Glomerular endothelial cell (primary cell): ENCODE measurements around the gene TLCD2. TPM values are rescaled to one million over a fixed set of nuclear protein-coding genes. Genes with fewer than 3 reads are reported as not detected.
"Not testable (repeated sequence)": the region's sequence is repeated elsewhere in the genome, so short reads cannot be mapped to it uniquely, and the experiment has no call there.

Experiments used
- DNase-seq: peaks from one replicate; pipeline ENCODE4 v3.0.0-alpha.2; 2011; ENCODE audit warnings: low read depth, low spot score; ENCODE audit errors: extremely low read depth
- total RNA-seq: library from RNA; depleted of rRNA; stranded (reverse); fragments of >200 nt; gene quantifications from 2 replicates; pipeline ENCODE4 v1.2.3, GENCODE V29; 2015

The TLCD2 gene
- 0.78 and 1.4 TPM in 2 replicates for total RNA-seq

GRCh38 chr17:1709971-1710806 lies at the start of gene TLCD2:
Gene TLCD2 (minus strand): TSS chr17:1710377. CDS start chr17:1710242, 135 bp downstream.
- no peak for DNase-seq

- DNase-seq, result no peak
These were observed 49.4 kb upstream of the TLCD2 start for GRCh38 chr17:1759529-1759928.

- no peak for DNase-seq
These were observed 48.6 kb upstream of the TLCD2 start for GRCh38 chr17:1758807-1759206.

GRCh38 chr17:1755827-1756262 lies 45.7 kb upstream of the TLCD2 start:
- no peak for DNase-seq

- no peak for DNase-seq
These were observed 45.2 kb upstream of the TLCD2 start for GRCh38 chr17:1755252-1755826.

- DNase-seq, result no peak
These were observed 44.4 kb upstream of the TLCD2 start for GRCh38 chr17:1754430-1755112.

- DNase-seq, result no peak
These were observed 43.7 kb upstream of the TLCD2 start for GRCh38 chr17:1753767-1754429.

- no peak for DNase-seq
These were observed 42.5 kb upstream of the TLCD2 start for GRCh38 chr17:1752425-1753262.

GRCh38 chr17:1750628-1751027 lies 40.5 kb upstream of the TLCD2 start:
- no peak for DNase-seq

- no peak for DNase-seq
These were observed 36.9 kb upstream of the TLCD2 start for GRCh38 chr17:1746975-1747543.

- DNase-seq, result no peak
These were observed 35.4 kb upstream of the TLCD2 start for GRCh38 chr17:1745513-1746020.

- DNase-seq, result no peak
These were observed 34.7 kb upstream of the TLCD2 start for GRCh38 chr17:1744551-1745512.

GRCh38 chr17:1743088-1743439 lies 32.9 kb upstream of the TLCD2 start:
- DNase-seq, result no peak

- no peak for DNase-seq
These were observed 32.4 kb upstream of the TLCD2 start, which contains the start of gene SERPINF2 for GRCh38 chr17:1742371-1743087. Gene SERPINF2 (plus strand): TSS chr17:1742871. CDS start chr17:1744996, 2,125 bp downstream.

GRCh38 chr17:1741899-1742298 lies 31.7 kb upstream of the TLCD2 start:
- DNase-seq, result not testable (repeated sequence)

GRCh38 chr17:1737531-1738291 lies 27.5 kb upstream of the TLCD2 start:
- DNase-seq, result no peak
